DOHH2 (cell line): ENCODE measurements around the gene CPNE6.

Experiments
- H3F3A ChIP-seq: fragments of 200-600 bp; sonication (generic), shearing (Covaris generic); 2 replicates; pipeline ENCODE4 v1.6.0; 2016; ENCODE audit warnings: antibody characterized with exemption, mild to moderate bottlenecking; ENCODE audit not compliant: control insufficient read depth, insufficient read depth
- H3K27ac ChIP-seq: fragments of 200-600 bp; sonication (generic); 2 replicates; pipeline ENCODE4 v1.5.1; 2014; ENCODE audit warnings: low read depth, mild to moderate bottlenecking, low read length, moderate library complexity
- H3K27me3 ChIP-seq: fragments of 200-600 bp; sonication (generic); 2 replicates; pipeline ENCODE4 v1.6.1; 2014; ENCODE audit warnings: mild to moderate bottlenecking, low read length, mixed read lengths; ENCODE audit not compliant: control insufficient read depth
- H3K36me3 ChIP-seq: fragments of 200-600 bp; sonication (generic); 2 replicates; pipeline ENCODE4 v1.6.1; 2014; ENCODE audit warnings: mild to moderate bottlenecking, low read length, moderate library complexity, mixed read lengths; ENCODE audit not compliant: control insufficient read depth
- H3K4me1 ChIP-seq: fragments of 200-600 bp; sonication (generic); 2 replicates; pipeline ENCODE4 v1.6.1; 2014; ENCODE audit warnings: mild to moderate bottlenecking, low read length, mixed read lengths; ENCODE audit not compliant: control insufficient read depth
- H3K4me2 ChIP-seq: fragments of 200-600 bp; sonication (generic); 2 replicates; pipeline ENCODE4 v1.6.0; 2014; ENCODE audit warnings: mild to moderate bottlenecking, low read length, moderate library complexity
- H3K4me3 ChIP-seq: fragments of 200-600 bp; sonication (generic); 2 replicates; pipeline ENCODE4 v1.5.1; 2014; ENCODE audit warnings: mild to moderate bottlenecking, low read length, mixed read lengths
- H3K79me2 ChIP-seq: fragments of 200-600 bp; sonication (generic); 2 replicates; pipeline ENCODE4 v1.6.1; 2014; ENCODE audit warnings: mild to moderate bottlenecking, low read length, mixed read lengths; ENCODE audit not compliant: control insufficient read depth
- H3K9me2 ChIP-seq: fragments of 200-600 bp; sonication (generic); replicated peaks from 2 replicates; pipeline ENCODE4 v1.6.1; 2014; ENCODE audit warnings: mild to moderate bottlenecking, low read length, mixed read lengths; ENCODE audit not compliant: control insufficient read depth
- H3K9me3 ChIP-seq: fragments of 200-600 bp; sonication (generic); 2 replicates; pipeline ENCODE4 v1.6.1; 2014; ENCODE audit warnings: antibody characterized with exemption, low read length, mixed read lengths; ENCODE audit not compliant: control insufficient read depth, insufficient read depth
- H4K20me1 ChIP-seq: fragments of 200-600 bp; sonication (generic); 2 replicates; pipeline ENCODE4 v1.6.0; 2014; ENCODE audit warnings: low read depth, mild to moderate bottlenecking, antibody characterized with exemption, low read length, moderate library complexity; ENCODE audit not compliant: control insufficient read depth, insufficient read depth
- EZH2phosphoT487 ChIP-seq: fragments of 200-600 bp; sonication (generic); IDR thresholded peaks from 2 replicates; pipeline ENCODE4 v1.6.1; 2017; ENCODE audit warnings: borderline replicate concordance, mild to moderate bottlenecking, antibody characterized with exemption, low read length, moderate library complexity, mixed read lengths
- TF ChIP-seq, protein P1 (sequence below): fragments of 200-600 bp; sonication (generic); IDR thresholded peaks from one replicate; pipeline ENCODE4 v1.5.1; 2014; ENCODE audit warnings: antibody characterized with exemption, mild to moderate bottlenecking, low read depth, low read length; ENCODE audit not compliant: poor library complexity, severe bottlenecking

Gene CPNE6

GRCh38 chr14:24083462-24083861 is 12.1 kb downstream of the CPNE6 start:
- Histone ChIP-seq H3K79me2 (no peaks in the 10 kb centered on the region), H3K4me2 (no peak overlapping the region), H3K27ac (no peak overlapping the region), H3K4me3 (no peak overlapping the region), H3F3A (no peaks in the 10 kb centered on the region), H3K9me2 (no peaks in the 10 kb centered on the region), H3K4me1 (peaks cover 21% of the 10 kb centered on the region), H4K20me1 (no peaks in the 10 kb centered on the region), H3K9me3 (no peaks in the 10 kb centered on the region), H3K36me3 (no peaks in the 10 kb centered on the region), H3K27me3 (no peaks in the 10 kb centered on the region)
- TF ChIP-seq, protein P1, sequence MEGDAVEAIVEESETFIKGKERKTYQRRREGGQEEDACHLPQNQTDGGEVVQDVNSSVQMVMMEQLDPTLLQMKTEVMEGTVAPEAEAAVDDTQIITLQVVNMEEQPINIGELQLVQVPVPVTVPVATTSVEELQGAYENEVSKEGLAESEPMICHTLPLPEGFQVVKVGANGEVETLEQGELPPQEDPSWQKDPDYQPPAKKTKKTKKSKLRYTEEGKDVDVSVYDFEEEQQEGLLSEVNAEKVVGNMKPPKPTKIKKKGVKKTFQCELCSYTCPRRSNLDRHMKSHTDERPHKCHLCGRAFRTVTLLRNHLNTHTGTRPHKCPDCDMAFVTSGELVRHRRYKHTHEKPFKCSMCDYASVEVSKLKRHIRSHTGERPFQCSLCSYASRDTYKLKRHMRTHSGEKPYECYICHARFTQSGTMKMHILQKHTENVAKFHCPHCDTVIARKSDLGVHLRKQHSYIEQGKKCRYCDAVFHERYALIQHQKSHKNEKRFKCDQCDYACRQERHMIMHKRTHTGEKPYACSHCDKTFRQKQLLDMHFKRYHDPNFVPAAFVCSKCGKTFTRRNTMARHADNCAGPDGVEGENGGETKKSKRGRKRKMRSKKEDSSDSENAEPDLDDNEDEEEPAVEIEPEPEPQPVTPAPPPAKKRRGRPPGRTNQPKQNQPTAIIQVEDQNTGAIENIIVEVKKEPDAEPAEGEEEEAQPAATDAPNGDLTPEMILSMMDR, result no peak
- TF ChIP-seq EZH2phosphoT487, result no peak

DNA sequence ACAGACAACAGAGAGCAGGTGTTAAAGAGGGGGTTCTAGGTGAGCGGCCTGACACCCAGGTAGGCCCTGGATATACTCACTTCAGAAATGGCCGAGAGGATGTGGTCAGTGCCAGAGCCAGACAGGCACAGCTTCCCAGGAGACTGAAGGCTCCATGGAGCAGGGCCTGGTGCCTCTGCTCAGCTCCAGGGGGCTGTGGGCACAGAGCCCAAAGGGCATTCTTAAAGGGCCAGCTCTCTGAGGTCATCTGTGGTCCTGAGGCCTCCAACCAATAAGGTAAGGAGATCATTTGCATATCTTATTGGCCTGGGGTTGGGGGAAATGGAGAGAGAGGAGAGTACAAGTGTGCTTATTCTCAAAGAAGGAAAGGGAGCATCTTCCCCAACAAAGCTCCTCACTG is 13.1 kb downstream of the CPNE6 start:
- Histone ChIP-seq H3K4me2 (no peak overlapping the region), H3K9me2 (no peaks in the 10 kb centered on the region)
- TF ChIP-seq, protein P1, result no peak
- TF ChIP-seq EZH2phosphoT487, result no peak

DNA sequence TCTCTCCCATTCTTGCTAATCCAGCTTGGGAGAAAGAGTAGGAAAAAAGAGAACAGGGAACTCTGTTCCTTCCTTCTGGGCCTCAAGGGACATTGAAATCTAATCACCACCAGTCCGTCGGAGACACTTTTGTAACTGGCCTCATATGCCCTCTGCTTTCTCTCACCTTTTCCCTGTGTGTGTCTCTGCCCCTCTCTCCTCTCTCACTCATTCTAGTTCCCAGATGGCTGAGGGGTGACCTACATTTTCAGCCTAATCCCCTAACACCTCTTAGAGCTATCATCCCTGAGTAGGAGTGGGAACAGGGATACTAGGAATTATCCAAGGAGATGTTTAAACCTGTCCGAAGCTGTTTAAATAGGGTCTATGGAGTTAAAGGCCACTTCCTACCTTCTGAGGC is 13.9 kb downstream of the CPNE6 start:
- no peak overlapping the region for H3K4me2 ChIP-seq
- no peaks in the 10 kb centered on the region for H3F3A ChIP-seq
- peaks cover 15% of the 10 kb centered on the region for H3K4me1 ChIP-seq
- no peaks in the 10 kb centered on the region for H3K9me3 ChIP-seq
- H3K79me2 ChIP-seq, result no peaks in the 10 kb centered on the region
- no peaks in the 10 kb centered on the region for H4K20me1 ChIP-seq
- no peaks in the 10 kb centered on the region for H3K27me3 ChIP-seq
- no peaks in the 10 kb centered on the region for H3K36me3 ChIP-seq
- H3K4me3 ChIP-seq, result no peak overlapping the region
- TF ChIP-seq, protein P1, result no peak
- TF ChIP-seq EZH2phosphoT487, result no peak
- no peaks in the 10 kb centered on the region for H3K9me2 ChIP-seq
- no peak overlapping the region for H3K27ac ChIP-seq

More for the DNA sequence above, 13.1 kb downstream of the CPNE6 start:
- H4K20me1 ChIP-seq, result no peaks in the 10 kb centered on the region
- no peaks in the 10 kb centered on the region for H3F3A ChIP-seq
- H3K27ac ChIP-seq, result no peak overlapping the region
- no peaks in the 10 kb centered on the region for H3K27me3 ChIP-seq
- H3K4me1 ChIP-seq, result peaks cover 21% of the 10 kb centered on the region
- H3K9me3 ChIP-seq, result no peaks in the 10 kb centered on the region
- H3K79me2 ChIP-seq, result no peaks in the 10 kb centered on the region
- no peak overlapping the region for H3K4me3 ChIP-seq
- H3K36me3 ChIP-seq, result no peaks in the 10 kb centered on the region
